GM18909 (cell line): ENCODE data around the gene BCAS3.
"Not testable (repeated sequence)": the region's sequence is repeated elsewhere in the genome, so short reads cannot be mapped to it uniquely, and the experiment has no call there.

ENCODE experiments used
- ATAC-seq: cut with Tn5 transposase; IDR thresholded peaks from one replicate; pipeline ENCODE4 v1.9.1; 2021; ENCODE audit warnings: mild to moderate bottlenecking; ENCODE audit not compliant: unreplicated experiment, poor library complexity

The BCAS3 gene

DNA sequence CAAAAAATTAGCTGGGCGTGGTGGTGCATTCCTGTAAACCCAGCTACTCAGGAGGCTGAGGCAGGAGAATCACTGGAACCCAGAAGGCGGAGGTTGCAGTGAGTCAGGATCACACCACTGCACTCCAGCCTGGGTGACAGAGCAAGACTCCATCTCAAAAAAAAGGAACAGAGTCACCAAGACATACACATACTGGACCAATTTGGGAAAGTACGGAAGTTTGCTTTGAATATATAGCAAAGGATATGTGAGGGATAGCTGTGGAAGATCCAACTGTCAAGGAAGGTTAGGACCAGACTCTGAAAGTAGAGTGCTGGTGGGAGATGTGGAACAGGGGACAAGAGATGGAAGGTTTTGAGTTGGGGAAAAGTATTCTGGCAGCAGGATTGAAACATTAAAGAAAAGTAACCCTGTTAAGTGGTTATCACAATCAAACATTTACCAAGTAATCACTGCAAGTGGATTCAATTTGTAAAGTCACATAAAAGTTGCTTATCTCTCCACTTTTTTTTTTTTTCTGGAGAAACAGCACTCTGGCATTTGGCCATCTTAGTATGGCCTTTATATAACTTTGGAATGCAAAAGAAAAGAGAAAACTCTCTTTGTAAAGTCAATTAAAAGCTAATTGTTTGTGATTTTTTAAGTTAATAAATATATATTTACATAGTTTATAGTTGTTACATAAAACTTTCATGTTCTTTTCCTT is 462.6 kb downstream of the BCAS3 start:
- ATAC-seq, result no peak

DNA sequence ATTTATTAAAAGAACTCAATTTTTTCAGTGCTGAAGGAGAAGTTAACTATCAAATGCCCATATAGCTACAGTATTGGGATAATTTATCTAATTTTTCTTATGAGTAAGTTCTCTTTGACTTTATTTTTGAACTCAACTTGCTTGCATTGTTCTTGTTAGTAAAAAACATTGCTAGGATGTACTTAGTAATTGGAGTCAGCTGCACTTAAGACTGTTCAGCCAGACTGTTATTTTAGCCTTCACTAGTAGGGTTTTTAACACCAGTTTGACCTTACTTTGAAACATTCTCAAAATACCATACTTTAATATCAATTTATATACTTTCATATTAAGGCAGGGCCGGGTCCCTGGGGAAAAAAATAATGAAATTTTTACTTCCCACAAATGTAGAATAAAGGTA is 465.4 kb downstream of the BCAS3 start:
- ATAC-seq, result no peak

DNA sequence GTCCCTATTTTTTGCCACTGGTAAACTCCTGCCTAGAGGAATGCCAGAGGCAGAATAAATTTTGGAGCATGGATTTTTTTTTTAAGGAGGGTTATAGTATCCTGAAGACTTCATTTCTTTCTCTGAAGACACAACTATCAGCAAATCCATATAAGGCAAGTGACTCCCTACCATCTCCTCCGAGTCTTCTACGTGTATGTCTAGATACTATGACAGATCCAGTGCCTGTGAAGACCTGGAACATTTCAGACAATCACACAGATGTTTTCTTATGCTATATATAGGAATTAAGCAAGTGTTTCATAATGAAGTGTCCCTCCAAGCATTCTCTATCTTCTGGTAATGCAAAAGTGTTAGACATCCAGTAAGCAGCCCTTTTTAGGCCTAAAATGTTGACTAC is 466.5 kb downstream of the BCAS3 start:
- no peak for ATAC-seq

DNA sequence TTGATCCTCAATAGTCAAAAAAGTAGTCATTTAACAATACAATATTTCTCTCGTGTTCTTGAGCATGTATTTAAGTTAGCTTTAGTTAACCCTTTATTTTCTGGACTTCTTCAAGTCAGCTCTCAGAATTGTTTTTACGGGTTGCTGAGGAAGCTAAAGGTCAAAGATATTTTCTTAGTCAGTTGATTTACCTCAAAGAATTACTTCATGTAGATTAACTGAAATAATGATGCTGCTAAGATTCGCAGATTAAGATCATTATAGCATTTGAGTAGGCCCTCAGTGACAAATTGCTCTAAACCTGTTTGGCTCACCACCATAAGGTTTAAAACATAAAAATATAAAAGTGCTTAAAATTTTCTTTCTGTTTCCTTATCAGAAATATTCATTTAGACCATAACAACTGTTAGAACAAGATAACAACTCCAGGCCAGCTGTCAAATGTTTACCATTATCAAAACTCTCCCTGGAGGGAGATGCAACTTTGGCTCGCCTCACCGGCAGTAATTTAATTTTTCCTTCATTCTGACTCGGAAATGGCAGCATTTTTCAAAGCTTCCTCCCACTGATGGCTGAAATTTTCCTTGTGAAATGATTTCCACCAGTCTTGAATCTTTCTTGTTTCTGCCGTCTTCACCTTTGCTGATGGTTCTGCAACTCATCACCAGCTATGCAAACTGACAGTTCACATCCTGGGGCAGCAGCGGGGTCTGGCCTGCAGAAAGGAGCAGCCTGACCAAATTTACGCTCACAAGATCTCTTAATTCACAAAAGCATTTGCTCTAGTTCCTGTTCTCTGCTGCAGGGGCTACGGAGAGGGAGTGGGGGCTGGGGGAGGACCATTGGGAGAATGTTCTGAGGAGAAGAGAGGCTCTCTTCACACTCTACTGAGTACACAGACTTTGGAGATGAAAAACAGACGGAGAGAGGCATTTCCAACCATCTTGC is 467.2 kb downstream of the BCAS3 start:
- ATAC-seq, result no peak

DNA sequence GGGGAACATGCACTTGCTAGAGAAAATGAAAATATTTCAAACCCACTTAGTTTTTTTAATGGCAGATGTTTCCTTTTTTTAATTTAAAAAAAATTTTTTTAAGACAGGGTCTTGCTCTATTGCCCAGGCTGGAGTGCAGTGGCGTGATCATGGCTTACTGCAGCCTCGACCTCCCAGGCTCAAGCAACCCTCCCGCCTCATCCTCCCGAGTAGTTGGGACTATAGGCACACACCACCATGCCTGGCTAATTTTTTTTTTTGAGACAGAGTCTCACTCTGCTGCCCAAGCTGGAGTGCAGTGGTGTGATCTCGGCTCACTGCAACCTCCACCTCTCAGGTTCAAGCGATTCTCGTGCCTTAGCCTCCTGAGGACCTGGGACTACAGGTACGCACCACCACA is 469.2 kb downstream of the BCAS3 start:
- ATAC-seq, result not testable (repeated sequence)

DNA sequence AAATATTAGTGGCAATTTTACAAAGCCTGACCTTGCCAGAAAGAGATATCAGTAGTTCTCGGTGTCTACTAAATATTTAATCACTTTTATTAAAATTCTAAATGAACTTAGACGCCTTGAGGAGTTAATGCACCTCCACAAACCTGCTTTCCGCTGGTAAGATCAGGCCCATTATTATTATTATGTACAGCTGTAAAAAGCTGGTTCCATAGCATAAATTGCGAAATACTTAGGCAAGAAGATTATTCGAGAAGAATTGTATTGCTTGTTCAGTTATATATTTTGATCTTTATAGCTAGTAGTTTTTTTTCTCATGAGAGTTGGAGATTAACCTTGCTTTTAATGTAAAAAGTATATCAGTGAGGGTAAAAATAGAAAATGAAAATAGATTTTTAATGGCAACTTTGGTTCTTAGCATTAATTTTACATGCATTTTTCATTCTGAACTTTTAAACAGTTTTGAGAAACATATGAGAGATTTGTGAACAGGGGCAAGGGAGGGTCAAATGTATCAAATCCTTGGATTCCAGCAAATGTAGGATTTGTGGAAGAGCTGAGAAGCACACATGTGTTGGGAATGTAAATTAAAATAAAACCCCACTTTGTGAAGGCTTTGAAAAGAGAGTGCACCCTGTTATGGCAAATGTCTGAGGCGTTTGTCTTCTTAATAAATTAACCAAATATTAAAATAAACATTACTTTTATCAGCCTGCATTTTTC is 471.6 kb downstream of the BCAS3 start:
- no peak for ATAC-seq

DNA sequence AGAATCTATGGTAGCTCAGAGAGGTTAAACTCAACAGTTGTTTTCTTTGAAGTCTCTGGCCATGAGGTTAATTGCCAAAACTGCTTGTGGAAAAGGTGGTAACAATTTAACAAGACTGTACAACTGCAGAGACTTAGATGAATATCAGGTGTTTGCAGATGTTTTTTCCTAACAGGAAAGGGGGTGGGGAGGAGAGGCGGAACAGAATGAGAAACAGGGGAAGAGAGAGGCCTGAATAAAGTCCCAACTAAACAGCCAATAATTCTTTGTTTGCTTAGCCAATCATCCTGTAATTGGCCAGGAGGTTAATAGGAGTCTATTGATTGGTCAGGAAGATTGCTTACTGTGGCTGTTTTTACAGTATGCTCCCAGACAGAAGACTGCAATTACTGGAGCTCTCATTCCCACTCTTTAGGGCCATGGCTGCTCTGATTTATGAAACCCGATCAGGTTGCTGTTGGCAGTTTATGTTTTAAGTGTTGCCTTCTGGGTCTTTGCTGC is 472.3 kb downstream of the BCAS3 start:
- ATAC-seq, result no peak

DNA sequence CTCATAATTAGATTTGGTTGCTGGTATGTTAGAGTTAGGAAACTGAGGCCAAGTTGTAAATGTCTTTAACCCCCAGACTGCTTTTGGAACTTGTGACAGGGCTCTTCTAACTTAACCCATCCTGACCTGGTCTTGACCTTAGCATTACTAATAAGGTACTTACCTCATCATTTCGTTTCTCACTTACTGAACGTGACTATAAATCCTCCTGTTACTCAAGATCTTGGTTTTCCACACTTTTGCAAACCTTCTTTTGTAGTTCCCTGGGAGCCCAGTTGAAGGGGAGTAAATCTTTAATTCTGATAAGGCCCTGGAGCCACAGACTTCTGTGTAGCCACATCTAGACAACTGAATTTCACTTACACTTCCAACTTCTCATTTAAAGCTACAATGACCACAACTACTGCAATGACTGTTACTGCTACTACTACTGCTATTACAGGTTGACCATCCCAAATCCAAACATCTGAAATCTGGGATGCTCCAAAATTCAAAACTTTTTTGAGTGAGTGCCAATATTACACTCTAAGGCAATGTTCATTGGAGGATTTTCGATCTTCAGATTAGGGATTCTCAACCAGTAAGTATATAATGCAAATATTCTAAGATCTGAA is 473.1 kb downstream of the BCAS3 start:
- no peak for ATAC-seq

DNA sequence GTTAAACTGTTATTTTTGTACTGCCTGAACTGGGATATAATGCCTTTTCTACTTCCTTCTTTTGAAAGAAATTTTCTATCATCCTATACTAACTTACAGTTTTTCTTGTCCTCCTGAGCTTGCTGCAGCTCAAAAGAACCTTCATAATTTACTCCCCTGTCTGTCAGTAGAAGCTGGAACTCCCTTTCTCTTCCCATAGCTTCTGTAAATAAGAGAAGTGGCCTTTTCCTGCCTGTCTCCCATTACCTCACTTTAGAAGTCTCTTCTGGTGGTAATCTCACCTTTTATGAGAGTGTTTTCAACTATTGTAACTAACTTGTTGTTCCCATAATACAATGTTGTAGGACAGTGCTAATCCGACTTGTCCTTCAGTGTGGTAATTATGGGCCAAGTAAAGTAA is 475.2 kb downstream of the BCAS3 start:
- ATAC-seq, result no peak

DNA sequence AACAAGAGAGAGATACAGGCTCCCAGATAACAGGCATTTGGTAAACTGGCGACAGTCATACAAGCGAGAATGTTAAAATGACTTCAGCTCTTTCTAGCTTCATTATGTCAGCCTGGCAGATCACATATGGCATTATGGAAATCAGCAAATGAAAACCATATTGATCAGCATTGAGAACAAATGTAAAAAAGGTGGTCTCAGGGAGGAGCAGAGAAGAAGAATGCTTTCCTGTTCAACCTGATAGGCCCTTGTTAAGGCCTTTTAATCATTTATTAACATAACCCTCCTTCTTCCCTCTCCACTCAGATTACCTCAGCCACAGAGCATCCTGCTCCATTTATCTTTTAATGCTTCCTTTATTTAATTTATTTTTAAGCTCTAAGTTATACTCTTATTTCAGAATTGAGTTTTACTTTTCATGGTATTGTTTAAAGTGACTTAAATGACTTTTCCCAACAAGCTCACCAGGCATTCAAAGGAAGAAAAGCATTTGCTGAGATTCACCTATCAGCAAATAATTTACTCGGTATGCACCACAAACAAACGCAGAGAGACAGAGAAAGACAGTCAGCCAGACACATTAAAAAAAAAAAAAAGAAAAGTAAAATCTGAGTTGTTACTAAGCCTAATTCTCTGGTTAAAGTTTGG is 478.1 kb downstream of the BCAS3 start:
- no peak for ATAC-seq

DNA sequence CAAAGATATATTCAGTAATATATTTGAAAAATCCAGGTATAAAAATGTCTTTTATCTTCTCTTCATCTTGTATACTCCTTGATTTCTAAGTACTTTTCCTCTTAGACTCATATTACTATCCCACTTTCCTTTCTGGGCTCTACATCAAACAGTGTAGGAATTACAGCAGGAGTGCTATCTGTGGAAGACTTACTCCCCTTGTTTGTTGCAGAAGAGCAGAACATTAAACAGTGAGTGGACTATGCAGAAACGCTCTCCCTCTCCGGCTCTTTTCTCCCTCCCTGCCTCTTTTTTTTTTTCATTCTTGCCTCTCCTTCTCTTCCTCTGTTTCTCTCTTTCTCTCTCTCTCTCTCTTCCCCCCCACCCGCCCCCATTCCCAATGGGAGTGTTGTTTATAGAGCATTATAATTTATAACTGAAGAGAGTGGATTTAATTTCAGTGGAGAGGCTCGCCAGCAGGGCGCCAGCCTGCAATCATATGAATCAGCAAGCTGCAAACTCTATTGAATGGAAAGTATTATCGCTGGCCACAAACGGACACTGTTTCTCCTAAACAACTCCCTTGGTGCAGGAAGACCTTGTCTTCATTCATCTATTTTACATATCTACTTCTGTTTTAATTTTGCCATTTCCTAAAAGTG is 479.7 kb downstream of the BCAS3 start:
- no peak for ATAC-seq

DNA sequence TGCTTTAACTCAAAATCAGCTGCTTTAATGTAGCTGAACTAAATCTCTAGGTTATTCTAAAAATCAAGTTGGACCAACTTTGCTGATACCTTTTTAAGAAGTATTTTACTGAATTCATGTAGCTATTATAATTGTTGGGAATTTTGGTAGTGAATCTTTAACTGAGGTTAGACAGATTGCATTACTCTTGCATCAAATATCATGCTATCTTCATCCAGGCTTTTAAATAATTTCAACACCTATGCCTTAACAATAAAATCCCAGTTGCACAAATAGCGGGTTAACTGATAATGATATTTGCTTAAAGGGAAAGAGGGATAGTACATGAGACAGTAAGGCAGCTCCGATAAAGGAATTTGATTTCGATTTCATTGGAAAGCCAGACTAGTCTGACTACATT is 480.7 kb downstream of the BCAS3 start:
- no peak for ATAC-seq

DNA sequence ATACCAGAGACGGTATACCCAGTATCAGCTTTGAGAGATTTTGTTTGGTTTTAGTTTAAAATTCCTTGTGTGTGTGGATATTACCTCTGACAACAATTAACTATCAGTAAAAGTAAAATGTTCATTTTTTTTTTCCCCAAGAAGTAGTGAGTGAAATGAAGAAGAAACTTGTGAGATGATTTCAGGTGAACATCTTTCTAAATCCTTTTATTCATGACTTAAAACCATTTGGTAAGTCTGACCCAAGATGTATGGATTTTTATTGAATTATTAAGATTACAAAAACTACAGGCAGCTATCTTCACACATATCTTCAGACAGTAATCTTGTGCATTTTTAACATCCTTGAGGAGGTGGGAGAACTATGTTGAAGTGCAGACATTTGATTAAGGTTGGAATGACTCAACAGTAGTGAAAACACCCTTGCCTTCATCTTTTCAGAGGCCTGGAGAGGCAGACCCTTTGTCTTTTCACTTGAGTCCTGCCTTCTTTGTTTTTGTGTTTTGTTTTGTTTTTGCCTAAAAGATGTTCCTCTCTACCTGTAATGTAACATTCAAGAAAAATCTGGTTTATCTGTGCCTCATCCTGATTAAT is 481.7 kb downstream of the BCAS3 start:
- ATAC-seq, result no peak

DNA sequence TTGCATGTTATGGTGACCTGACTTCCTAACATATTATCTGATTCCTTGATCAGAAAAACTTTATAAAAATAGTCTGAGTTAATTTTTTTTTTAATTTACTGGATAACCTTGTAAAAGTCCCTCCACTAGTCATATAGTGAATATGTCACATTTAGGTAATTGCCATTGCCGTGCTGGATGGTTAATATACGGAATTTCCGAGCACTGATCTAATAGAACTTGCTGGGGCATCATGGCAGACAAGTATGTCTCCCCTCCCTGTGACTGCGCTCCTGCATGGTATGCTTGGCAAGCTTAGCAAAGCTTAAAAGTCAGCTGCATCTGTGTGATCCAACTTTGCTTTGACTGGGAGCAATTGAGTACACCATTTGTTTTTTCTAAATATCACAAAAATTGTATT is 482.6 kb downstream of the BCAS3 start:
- no peak for ATAC-seq

DNA sequence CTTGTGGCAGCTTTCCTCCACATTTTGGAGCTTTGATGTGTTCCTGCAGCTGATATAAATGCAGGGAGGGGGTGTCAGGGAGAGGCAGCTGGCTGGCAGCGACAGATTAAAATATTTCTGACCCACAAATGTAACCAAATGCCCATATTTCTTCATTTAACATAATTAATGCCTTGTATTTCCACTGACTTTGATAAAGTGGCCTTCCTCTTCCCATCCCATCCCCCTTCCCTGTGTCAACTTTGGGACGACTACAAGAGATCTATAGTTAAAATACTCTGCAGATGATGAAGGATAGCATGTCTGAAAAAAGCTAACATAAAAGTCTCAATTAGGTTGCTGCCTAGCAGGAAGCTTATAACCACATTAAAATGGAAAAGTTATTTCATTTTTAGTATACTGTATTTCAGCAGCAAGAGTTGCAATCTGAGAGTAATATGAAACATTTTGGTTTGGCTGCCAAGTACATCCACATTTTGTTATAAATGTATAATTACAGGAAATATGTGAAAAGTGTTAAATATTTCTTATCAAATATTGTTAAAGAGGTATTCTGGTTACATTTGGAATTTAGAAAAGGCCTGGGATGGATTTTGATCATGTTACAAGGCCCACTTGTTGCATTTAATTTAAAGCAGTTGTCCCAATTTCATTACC is 483.3 kb downstream of the BCAS3 start:
- ATAC-seq, result no peak

DNA sequence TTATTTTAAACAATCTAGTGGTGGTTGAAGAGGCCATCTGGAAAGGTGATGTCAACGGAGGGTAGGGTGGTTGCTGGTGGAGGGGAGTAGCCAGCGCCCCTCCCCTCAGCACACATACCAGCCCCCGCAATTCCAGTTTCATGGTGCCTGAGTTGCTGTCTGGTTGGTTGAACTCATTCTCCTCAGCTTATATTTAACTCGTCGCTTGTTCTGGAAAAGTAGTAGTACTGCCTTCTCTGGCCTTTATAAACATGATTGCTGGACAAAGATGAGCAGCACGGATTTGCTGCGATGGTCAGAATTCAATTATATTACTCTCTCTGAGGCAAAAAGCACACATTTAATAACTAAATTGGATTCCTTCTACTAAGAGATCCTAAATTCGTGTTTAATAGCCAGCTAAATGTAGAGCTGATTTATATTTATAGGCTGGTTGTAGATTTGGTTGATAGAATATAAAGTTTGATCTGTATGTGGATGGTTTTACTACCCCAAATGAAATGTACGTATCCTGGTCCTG is 484.0 kb downstream of the BCAS3 start:
- ATAC-seq, result no peak

DNA sequence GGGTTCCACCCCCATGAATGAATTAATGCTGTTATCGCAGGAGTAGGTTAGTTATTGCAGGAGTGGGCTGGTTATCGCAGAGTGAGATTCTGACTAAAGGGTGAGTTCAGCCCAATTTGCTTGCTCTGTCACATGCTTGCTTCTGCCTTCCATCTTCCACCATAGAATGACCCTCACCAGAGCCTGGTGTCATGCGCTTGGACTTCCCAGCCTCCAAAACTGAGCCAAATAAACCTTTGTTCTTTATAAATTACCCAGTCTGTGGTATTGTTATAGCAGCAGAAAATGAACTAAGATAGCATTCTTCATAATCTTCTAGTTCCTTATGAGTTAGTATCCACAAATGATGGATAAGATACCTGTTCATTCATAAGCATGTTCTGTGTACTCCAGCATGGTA is 486.9 kb downstream of the BCAS3 start:
- ATAC-seq, result no peak

DNA sequence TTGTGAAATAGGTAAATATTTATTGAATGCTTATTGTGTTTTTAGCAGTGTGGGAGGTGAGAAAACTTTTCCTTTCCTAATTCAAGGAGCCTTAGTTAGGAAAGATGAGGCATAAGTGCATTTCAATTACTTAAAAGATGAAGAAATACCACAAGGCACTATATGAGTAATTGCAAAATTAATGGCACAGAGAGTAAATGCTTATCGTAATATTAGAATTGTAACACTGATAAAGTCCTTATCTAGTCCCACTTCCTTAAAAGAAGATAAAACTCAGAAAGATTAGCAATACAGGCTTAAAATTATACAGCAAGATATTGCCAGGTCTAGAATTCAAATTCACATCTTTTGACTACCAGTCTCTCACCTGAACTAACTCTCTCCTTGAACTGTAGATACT is 489.4 kb downstream of the BCAS3 start:
- ATAC-seq, result no peak
